Measurements from ENCODE around the gene FAM3C.

DNA sequence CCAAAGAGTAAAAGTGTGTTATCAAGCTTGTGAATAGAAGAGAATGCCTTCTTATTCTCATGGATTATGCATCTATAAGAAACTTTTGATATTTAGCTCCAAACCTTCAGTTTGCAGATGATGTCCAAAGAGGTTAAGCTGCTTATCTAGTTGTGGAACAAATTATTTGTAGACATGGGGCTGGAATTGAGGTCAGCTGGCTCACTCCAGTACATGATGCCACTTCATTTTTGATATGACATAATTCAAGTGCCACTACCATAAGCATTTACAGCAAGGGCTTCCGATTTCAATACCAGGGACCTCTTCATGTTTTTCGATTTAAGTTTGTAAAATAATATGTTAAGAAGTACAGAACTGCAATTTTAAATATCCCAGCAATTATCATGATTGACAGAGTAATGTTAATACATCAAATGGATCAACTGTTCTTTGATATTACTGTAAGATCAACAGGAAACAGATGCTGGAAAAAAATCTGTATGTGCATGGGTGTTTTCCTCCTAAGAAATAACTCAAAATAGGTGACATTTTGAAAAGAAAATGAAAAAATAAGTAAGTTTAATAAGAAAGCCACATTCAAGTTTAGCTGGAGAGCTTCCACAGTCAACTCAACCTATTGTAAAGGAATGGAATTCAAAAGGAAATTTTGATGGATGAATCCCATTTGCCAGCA is 12.7 kb downstream of the FAM3C start:
- no peak for TF ChIP-seq CTCF (IDR thresholded peaks at IDR 0.05; ENCODE audit: low read depth, low read length, poor library complexity, severe bottlenecking)
- TF ChIP-seq EZH2phosphoT487 (IDR thresholded peaks at IDR 0.05; ENCODE audit: borderline replicate concordance, low read length): no peak

All from DOHH2 (cell line).